GM15510 (cell line): ENCODE results near the gene CST2.

ENCODE experiments used
- POLR2A ChIP-seq: IDR thresholded peaks from 3 replicates; pipeline ENCODE4 v1.6.1; 2011; ENCODE audit warnings: borderline replicate concordance; ENCODE audit not compliant: insufficient read length; ENCODE audit errors: extremely low read depth

CST2 gene, protein sequence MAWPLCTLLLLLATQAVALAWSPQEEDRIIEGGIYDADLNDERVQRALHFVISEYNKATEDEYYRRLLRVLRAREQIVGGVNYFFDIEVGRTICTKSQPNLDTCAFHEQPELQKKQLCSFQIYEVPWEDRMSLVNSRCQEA

DNA sequence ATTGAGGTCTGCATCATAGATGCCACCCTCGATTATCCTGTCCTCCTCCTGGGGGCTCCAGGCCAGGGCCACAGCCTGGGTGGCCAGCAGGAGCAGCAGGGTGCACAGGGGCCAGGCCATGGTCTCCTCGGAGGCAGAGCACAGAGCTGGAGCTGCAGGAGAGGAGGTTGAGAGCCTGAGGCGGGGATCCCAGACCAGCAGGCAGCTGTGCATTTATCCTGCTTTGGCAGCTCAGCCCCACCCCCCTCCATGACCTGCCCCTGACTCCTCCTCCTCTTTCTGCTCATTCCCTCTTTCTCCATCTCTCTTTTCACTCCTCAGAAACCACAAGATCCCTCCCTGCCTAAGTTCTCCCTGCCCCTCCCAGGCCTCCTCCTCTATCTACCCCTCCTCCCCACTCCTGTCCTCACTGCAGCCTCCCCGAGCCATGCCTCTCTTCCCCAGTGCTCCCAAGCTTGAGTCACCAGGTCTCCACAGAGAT lies at the start of gene CST2:
Gene CST2, minus strand, starts transcription at position 189 of the 481 bp plus-strand sequence. Its CDS starts 69 bp downstream, at position 120.
- no peak for TF ChIP-seq POLR2A

DNA sequence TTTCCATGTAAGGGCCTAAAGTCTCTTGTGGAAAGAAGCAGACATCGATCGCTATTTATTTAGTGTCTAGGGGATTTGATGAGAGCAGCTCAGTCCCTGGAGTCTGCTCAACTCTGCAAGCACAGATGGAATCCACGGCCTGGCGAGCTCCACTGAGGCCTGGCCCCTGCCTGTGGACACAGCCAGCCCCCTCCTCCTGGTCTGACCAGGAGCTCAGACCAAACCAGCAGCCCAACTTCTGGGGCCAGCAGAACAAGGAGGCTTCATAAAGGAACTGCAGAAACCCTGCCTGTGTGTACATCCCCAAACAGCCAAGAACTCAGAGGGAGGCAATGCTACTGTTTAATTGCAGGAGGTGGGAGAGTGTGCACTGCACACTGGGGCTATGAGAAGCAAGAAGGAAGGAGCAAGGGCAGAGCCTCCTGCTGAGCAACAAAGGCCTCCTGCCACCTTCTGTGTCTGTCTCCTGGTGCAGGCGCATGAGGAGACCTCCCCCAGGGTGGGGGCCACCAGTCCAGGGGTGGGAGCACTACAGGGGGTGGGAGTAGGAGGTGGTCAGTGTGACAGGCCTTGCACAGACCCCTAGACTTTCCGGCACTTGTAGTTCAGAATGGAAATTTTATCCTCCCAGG lies 49.2 kb upstream of the CST2 start:
- TF ChIP-seq POLR2A: no peak

DNA sequence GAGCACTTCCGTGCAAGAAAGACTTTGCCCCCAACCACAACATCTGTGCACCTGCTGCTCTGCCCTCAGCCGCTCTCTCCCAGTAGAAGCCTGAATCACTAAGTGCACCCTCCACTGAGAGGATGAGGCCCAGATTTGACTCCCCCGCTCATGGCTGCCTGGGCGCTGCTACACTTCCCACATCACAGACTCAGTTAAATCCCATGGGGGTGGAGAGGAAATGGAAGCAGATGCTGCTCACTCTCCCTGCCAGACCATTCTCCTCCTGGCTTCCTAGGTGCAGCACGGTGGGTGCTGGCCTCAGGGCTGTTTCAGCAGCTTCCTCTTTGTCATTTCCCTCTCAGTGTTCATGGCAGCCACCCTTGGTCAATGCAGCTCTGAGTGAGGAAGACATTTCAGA lies 48.2 kb upstream of the CST2 start:
- no peak for TF ChIP-seq POLR2A

DNA sequence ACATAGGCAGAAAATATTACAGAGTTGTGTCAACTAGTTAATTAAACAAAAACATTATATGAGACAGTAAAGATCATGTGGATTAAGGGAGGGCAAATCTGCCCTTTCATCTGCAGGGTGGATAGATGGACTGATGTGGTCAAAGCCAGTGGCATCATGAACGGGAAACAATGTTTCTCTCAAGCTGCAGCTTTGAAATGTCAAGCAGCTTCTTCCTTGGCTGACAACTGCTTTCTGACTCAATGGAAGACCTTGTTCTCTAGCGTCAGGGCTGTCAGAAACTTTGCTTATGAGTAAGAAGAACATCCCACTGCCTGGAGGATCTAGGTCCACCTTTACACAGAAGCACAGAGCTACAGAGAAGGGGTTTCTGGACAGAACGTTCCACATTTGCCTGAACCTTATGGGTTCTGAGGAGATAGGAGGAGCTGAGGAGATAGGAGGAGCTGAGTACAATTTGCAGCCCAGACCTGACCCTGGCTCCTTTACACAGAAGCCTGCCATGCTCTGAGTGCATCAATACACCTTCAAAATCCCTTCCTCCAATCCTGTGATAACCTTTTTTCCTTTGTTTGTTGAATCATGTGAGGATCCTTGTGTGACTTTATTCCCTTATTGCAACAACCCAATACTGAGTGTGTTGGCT lies 47.0 kb upstream of the CST2 start:
- no peak for TF ChIP-seq POLR2A

DNA sequence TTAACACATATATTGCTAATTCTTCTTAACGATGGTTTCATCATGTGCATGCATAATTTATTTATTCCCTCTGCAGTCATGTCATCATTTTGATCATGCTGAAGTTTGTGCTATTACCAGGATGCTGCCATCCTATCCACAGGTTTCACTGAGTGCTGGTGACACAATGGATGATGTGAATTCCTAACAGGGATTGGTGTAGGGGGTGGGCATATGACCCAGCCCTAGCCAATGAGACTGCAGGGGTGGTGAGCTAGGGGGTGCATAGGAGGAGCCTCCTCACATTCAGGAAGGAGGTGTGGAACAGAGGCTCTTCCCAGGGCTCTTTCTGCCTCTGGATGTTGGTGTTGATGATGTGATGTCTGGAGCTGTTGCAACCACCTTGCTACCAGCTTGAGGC lies 45.5 kb upstream of the CST2 start:
- TF ChIP-seq POLR2A: no peak

DNA sequence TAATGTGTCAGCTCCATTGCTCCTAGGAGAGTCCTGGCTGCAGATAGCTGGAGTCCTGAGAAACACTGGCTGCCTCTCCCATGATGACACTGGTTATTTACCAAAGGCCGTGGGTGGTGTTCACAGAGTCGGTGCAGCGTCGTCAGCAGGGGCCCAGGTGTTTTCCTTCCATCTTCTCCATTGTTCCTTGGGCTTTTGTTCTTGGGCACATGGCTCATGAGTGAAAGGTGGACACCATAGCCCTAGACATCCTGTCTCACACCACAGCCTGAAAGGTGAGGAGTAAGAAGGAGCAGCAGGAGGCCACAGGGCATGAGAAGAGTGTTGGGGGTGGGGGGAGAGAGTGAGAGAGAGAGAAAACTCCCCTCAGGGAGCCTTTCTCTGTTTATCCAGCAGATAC lies 43.9 kb upstream of the CST2 start:
- no peak for TF ChIP-seq POLR2A

DNA sequence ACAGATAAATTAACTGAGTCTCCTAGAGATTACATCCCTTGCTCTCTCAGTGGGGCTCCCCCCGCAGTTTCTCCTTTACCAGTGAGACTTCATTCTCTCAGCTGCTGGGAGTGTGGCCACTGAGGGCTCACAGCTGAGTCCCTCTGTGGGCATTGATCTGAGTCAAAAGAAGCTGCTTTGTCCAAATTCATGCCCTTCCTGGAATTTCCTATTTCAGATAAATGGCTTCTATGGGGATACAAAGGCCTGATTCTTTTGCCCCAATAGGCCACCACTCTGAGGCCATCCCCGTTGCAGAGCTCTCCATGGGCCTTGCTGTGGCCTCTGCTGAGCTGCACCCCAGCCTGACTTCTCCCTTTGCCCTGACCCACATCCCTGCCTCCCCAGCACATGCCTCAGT lies 43.0 kb upstream of the CST2 start:
- no peak for TF ChIP-seq POLR2A

DNA sequence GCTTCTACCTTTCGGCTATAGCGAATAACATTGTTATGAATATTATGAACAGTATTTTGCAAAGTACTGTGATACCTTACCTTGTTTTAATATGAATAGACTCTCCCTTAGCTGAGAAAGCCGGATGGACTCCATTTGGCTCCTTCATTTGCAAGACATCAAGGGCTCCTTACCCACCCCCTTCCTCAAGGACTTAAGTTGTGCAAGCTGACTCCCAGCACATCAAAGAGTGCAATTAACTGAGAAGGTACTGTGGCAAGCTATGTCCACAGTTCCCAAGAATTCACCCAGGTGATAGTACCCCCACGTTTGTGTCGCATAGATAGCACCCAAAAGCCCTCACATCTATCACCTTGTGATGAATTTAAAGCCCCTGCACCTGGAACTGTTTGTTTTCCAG lies 41.8 kb upstream of the CST2 start:
- TF ChIP-seq POLR2A: no peak

DNA sequence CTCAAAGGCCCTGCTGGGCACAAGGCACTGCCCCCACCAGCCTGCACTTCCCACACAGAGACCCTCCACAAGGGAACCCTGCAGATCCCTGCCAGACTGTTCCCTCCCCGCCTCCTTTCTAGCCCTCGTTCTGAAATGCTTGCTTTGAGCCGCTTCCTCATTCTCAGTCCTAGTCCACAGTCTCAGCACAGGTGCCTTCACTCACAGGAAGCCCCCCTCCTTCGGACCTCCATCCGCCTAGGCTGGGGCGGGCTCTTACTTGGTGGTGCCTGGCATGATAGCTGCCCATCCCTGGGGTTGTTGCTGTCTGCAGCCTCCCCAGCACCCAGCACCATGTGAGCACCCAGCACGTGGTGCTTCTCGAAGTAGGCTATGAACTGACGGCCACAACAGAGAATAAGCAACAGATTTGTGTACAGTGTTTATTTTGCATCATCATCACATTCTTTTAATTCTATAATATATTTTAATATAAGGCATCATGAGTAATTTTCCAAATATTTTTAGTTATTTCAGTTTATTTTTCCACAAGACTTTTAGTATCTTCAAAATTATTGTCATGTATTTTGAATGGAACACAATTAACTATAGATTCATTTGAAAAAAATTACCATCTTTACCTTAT lies 40.7 kb upstream of the CST2 start:
- TF ChIP-seq POLR2A: no peak

DNA sequence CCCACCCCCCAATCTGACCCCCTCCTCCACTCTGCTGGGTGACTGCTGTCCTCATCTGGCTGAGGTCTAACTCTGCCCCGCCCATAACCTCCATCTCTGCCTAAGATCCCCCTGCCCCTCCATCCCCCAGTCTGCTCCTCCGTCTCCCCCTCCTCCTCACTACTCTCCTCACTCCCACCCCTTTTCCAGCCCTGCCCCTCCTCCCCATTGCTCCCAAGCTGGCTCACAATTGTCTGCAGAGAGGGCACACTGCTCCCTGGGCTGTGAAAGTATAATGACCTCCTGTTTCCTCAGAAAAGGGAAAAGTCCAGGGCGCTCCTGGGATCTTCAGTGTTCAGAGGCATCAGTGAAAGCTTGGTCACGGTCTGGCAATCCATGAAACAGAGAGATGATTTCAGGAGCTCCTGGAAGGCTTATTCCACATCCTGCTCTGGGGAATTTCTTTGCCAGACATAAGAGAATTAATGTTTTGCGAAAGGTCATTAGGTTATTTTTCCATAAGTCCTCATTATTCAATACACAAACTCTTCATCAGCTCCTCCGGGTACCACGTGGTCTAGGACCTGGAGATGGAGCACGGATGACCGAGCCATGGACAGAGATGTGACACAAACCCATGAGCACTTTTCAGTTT lies 31.6 kb upstream of the CST2 start:
- TF ChIP-seq POLR2A: no peak

DNA sequence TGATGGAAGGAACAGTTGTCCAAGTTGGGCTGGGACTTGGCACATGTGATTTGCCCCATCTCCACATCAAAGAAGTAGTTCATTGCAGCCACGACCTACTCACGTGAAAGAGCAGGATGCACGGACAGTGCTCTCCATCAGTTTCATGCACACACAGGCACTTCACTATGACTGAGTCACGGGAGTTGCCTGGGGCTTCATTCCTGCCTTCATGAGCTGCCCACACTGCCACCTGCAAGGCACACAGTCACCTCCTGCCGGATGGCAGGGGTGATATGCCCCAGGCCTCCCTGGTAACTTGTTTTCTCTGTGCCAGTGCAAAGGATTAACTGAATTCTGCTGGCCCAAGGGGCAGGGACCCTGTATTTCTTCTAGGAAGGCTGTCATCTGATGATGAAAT lies 30.2 kb upstream of the CST2 start:
- no peak for TF ChIP-seq POLR2A

DNA sequence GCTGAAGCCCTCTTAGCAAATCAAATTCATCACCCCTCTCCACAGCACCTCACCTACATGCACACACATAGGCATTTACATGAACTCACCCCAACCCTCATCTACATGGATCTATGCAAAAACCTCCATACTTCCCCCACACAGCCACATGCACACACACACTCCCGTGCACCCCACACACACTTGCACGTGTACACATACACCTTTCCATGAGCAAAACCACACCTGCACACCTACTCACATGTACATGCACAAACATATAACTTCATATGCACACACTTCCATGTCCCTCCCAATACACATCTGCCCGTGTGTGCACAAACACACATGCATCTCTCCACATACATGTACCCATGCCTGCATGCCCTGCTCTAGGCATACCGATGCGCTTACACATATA lies 29.7 kb upstream of the CST2 start:
- TF ChIP-seq POLR2A: no peak

DNA sequence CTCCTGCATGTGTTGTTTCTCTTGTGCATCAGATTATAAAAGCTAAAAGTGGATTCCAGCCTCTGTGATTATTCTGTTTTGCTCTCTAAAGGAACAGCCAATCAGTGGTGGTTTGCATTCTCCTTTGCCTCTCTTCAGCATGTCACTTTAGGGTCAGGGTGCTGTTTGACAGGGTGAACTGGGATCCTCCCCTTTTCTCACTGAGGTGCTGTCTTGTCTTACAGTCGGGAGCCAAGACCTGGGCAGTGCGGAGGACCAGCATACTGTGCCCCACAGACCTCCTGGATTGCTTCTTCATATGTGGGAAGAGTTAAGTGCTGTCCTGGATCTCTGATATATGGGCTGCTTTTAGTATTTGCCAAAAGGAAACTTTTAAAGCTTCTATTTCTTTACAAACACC lies 15.2 kb upstream of the CST2 start:
- no peak for TF ChIP-seq POLR2A

DNA sequence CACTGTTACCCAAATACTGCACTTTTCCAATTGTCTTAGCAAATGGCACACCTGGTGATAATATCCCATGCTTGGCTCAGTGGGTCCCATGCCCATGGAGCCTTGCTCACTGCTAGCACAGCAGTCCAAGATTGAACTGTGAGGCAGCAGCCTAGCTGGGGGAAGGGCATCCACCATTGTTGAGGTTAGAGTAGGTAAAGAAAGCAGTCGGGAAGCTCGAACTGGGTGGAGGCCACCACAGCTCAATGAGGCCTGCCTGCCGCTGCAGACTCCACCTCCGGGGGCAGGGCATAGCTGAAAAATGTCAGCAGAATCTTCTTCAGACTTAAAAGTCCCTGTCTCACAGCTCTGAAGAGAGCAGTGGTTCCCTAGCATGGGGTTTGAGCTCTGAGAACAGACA lies 9.2 kb upstream of the CST2 start:
- TF ChIP-seq POLR2A: no peak

DNA sequence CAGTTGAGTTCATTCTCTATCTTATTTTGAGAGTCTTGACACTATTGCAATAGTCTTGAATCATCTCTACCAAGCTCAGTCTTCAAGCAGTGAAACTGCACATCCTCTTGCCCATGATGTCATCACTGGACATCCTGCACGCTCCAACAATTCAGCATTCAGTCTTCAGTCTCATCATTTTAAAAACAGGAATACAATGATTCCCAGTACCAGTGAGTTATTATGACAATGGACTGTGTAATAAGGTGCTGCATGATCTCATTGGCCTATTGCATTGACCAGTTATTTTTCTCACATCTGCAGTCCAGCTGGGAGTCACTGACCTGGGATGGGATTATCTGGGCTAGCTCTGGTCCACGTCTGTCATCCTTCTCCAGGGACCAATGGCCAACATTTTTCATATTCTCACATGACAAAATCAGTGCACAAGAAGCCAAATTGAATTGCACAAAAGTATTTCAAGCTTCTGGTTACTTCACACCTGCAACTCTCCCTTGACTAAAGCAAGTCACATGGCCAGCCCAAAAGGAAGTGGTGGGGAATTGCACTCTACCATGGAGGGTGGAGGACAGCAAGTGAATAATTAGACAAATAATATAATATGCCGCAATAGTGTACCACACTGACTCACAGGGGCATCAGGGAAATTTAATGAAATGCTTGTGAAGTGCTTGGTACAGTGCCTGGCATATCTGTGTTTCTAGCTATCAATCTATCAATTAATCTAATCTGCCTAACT lies 6.4 kb upstream of the CST2 start:
- no peak for TF ChIP-seq POLR2A

DNA sequence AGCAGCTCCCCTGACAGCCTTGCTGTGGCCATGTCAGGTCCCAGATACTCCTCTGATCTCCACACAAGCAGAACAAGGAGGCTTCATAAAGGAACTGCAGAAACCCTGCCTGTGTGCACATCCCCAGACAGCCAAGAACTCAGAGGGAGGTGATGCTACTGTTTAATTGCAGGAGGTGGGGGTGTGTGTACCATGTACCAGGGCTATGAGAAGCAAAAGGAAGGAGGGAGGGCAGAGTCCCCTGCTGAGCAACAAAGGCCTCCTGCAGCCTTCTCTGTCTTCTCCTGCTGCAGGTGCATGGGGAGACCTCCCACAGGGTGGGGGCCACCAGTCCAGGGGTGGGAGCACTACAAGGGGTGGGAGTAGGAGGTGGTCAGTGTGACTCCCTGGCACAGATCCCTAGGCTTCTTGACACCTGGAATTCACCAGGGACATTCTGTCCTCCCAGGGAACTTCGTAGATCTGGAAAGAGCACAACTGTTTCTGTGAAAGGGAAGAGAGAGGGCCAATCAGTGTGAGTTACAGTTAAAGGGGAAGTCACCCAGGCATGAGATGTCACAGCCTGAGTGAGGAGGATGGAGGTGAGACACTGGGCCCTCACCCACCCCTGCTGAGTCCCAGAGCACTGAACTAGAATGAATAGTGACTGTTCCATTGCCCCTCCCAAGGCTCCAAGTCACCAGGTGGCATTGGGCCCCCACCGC lies 2.8 kb downstream of the CST2 start:
- no peak for TF ChIP-seq POLR2A
